Osteoblast (primary cell): ENCODE data around the gene VAV2. TPM values are rescaled to one million over a fixed set of nuclear protein-coding genes. Genes with fewer than 3 reads are reported as not detected.

Experiments
- DNase-seq: peaks from one replicate; pipeline ENCODE4 v3.0.0; 2011; ENCODE audit warnings: low spot score, mixed read lengths; ENCODE audit not compliant: insufficient read length; ENCODE audit errors: missing footprints
- H2AFZ ChIP-seq: 2 replicates; pipeline ENCODE4 v1.6.0; 2011; ENCODE audit warnings: mild to moderate bottlenecking, low read length
- H3K27ac ChIP-seq: 2 replicates; pipeline ENCODE4 v1.5.1; 2011; ENCODE audit warnings: mild to moderate bottlenecking, low read depth, low read length, moderate library complexity
- H3K27me3 ChIP-seq: 2 replicates; pipeline ENCODE4 v1.6.0; 2012; ENCODE audit warnings: mild to moderate bottlenecking, control low read depth, inconsistent platforms, low read length, moderate library complexity; ENCODE audit not compliant: insufficient read depth
- H3K36me3 ChIP-seq: 2 replicates; pipeline ENCODE4 v1.5.1; 2011; ENCODE audit warnings: mild to moderate bottlenecking, low read length, control low read depth, moderate library complexity; ENCODE audit not compliant: insufficient read depth
- H3K4me1 ChIP-seq: 2 replicates; pipeline ENCODE4 v1.5.1; 2011; ENCODE audit warnings: mild to moderate bottlenecking, low read length, control low read depth, moderate library complexity; ENCODE audit not compliant: insufficient read depth
- H3K4me2 ChIP-seq: 2 replicates; pipeline ENCODE4 v1.6.0; 2011; ENCODE audit warnings: mild to moderate bottlenecking, low read length; ENCODE audit not compliant: insufficient read depth
- H3K4me3 ChIP-seq: fragments of 200-600 bp; sonication (generic); 3 replicates; pipeline ENCODE4 v1.5.1; 2012; ENCODE audit warnings: mild to moderate bottlenecking, low read length, inconsistent platforms; ENCODE audit not compliant: insufficient read depth
- H3K79me2 ChIP-seq: 2 replicates; pipeline ENCODE4 v1.6.0; 2012; ENCODE audit warnings: mild to moderate bottlenecking, low read length, control low read depth, inconsistent platforms; ENCODE audit not compliant: insufficient read depth
- H3K9me3 ChIP-seq: 2 replicates; pipeline ENCODE4 v1.5.1; 2011; ENCODE audit warnings: low read depth, low read length, control low read depth
- H4K20me1 ChIP-seq: 2 replicates; pipeline ENCODE4 v1.6.0; 2012; ENCODE audit warnings: mild to moderate bottlenecking, low read length, control low read depth; ENCODE audit not compliant: insufficient read depth
- total RNA-seq: library from RNA; depleted of rRNA; stranded (reverse); fragments of >200 nt; gene quantifications from 2 replicates; pipeline ENCODE4 v1.2.3, GENCODE V29; 2012
- TF ChIP-seq, protein P1 (sequence below): IDR thresholded peaks from 2 replicates; pipeline ENCODE4 v1.5.1; 2011; ENCODE audit warnings: mild to moderate bottlenecking, low read depth, low read length, moderate library complexity; ENCODE audit errors: extremely low read depth

VAV2 gene
- total RNA-seq, 1 donor = 8.0 TPM

DNA sequence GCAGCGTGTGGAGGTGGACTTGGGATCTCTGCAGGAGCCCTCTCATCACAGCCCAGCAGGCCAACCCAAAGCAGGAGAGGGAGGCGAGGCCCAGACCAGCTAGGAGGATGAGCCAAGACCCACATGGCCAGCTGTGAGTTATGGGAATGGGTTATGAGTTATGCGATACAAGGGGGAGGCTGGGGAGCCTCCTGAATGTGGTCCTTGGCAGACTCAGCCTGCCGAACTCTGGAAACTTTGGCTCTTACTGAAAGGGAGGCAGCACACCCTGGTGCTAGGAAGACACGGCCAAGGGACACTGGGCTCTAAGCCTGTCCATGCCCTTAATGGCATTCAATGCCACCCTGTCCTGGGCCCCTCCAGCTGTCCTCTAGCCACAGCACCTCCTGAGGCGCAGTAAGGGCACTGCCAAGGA lies 7.7 kb upstream of the VAV2 start:
- DNase-seq = peak; percentile 81

DNA sequence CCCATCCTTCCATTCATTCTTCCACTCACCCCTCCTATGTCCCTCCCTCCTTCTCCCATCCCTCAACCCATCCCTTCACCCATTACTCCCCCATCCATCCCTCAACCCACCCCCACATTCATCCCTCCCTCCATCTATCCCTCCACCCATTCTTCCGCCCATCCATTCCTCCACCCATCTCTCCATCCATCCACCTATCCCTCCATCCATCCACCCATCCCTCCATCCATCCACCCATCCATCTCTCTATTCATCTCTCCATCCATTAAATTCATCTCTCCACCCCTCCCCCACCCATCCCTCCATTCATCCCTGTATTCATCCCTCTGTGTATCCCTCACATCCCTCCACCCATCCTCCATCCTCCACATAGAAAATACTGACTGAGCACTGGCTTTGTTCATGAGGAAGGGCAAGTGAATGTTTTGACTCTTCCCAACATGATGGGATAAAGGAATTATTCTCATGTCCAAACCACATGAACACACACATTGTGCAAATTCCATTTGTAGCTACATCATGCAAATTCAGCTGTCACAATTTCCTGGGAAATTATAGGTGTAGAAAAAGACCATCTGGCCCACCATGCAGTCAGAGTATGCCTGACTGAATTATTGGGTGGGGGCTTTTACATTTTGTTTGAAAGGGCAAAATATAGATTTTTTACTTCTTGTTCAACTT lies 6.9 kb upstream of the VAV2 start:
- Histone ChIP-seq H3K4me3 (no peak overlapping the region), H3K27ac (no peak overlapping the region), H3K36me3 (no peaks in the 10 kb centered on the region), H3K4me1 (peaks cover 11% of the 10 kb centered on the region), H2AFZ (no peak overlapping the region), H3K79me2 (no peaks in the 10 kb centered on the region), H3K27me3 (peaks cover 4% of the 10 kb centered on the region), H3K4me2 (no peak overlapping the region), H4K20me1 (peaks cover 11% of the 10 kb centered on the region), H3K9me3 (no peaks in the 10 kb centered on the region)
- TF ChIP-seq, protein P1, sequence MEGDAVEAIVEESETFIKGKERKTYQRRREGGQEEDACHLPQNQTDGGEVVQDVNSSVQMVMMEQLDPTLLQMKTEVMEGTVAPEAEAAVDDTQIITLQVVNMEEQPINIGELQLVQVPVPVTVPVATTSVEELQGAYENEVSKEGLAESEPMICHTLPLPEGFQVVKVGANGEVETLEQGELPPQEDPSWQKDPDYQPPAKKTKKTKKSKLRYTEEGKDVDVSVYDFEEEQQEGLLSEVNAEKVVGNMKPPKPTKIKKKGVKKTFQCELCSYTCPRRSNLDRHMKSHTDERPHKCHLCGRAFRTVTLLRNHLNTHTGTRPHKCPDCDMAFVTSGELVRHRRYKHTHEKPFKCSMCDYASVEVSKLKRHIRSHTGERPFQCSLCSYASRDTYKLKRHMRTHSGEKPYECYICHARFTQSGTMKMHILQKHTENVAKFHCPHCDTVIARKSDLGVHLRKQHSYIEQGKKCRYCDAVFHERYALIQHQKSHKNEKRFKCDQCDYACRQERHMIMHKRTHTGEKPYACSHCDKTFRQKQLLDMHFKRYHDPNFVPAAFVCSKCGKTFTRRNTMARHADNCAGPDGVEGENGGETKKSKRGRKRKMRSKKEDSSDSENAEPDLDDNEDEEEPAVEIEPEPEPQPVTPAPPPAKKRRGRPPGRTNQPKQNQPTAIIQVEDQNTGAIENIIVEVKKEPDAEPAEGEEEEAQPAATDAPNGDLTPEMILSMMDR = no peak
- DNase-seq = peak; percentile 80

More for the DNA sequence above, 7.7 kb upstream of the VAV2 start:
- Histone ChIP-seq H3K9me3 (no peaks in the 10 kb centered on the region), H3K4me1 (peaks cover 7% of the 10 kb centered on the region), H3K79me2 (no peaks in the 10 kb centered on the region), H3K4me3 (no peak overlapping the region), H4K20me1 (peaks cover 4% of the 10 kb centered on the region), H3K27me3 (peaks cover 4% of the 10 kb centered on the region), H3K4me2 (no peak overlapping the region), H2AFZ (peak overlapping the region; percentile 29), H3K36me3 (no peaks in the 10 kb centered on the region), H3K27ac (no peak overlapping the region)
- TF ChIP-seq, protein P1 = no peak

DNA sequence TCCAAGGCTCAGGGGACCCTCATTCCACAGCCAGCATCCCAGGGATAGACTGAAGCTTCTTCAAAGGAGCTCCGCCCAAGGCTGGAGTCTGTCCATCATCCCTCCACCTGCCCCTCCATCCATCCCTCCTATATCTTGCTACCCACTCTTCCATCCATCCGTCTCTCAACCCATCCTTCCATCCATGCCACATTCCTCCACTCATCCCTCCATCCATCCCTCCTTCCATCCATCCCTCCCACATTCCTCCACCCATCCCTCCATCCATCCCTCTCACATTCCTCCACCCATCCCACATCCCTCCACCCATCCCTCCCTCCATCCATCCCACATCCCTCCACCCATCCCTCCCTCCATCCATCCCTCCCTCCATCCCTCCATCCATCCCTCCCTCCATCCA lies 5.5 kb upstream of the VAV2 start:
- no peak for DNase-seq
- no peaks in the 10 kb centered on the region for H3K79me2 ChIP-seq
- peaks cover 14% of the 10 kb centered on the region for H4K20me1 ChIP-seq
- H3K27me3 ChIP-seq = peaks cover 4% of the 10 kb centered on the region
- no peak overlapping the region for H2AFZ ChIP-seq
- H3K9me3 ChIP-seq = no peaks in the 10 kb centered on the region
- H3K4me2 ChIP-seq = no peak overlapping the region
- TF ChIP-seq, protein P1 = no peak
- no peaks in the 10 kb centered on the region for H3K36me3 ChIP-seq
- H3K4me3 ChIP-seq = no peak overlapping the region
- peaks cover 23% of the 10 kb centered on the region for H3K4me1 ChIP-seq
- no peak overlapping the region for H3K27ac ChIP-seq

DNA sequence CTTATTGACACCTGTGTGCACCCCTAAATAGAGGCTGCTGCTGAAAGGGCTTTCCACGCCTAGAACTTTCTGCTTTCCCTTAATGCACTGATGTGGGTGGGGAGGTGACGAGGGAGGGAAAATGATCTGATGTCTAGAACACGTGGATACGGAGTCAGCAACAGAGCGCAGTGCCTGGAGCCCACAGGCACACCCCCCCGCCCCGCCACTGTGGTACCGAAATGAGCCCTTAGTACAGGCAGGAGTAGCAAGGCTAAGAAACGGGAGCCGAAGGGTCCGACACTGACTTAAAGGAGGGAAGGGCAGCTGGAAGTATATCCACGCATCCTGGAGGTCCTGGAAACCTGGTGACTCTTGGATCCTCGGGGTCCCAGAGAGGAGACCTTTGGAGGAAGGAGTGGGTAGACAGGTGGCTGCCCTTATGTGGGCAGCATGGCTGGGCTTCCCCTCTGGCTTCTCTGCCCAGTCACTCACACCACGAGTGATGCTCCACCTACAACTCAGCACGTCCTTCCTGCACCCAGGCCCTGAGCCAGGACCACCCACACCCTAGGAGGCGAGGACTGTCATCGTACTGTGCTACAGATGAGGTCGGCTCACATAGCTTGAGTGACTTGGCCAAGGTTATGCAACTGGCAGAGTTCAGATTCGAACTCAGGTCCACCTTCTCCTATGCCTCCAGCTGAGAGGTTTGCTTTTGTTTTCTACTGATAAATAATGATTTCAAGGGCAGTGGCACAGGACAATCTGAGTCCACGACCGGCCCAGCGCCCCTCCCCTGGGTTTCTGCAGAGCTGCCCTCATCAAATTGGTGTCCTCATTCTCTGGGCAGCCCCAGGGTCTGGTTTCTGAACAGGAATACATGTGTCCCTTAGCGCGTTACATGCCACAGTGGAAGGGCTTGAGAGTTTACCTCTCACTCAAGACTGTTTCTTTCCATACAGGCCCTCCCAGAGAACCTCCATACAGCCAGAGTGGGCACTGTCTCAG lies 4.7 kb upstream of the VAV2 start:
- no peak overlapping the region for H3K4me3 ChIP-seq
- TF ChIP-seq, protein P1 = peak; percentile 17
- no peaks in the 10 kb centered on the region for H3K36me3 ChIP-seq
- H2AFZ ChIP-seq = no peak overlapping the region
- peaks cover 2% of the 10 kb centered on the region for H3K79me2 ChIP-seq
- H3K9me3 ChIP-seq = no peaks in the 10 kb centered on the region
- peaks cover 14% of the 10 kb centered on the region for H4K20me1 ChIP-seq
- no peak overlapping the region for H3K27ac ChIP-seq
- H3K27me3 ChIP-seq = peaks cover 4% of the 10 kb centered on the region
- H3K4me1 ChIP-seq = peaks cover 23% of the 10 kb centered on the region
- peak; percentile 84 for DNase-seq
- no peak overlapping the region for H3K4me2 ChIP-seq
